SU-DHL-6 (cell line): Measurements from ENCODE around the gene GMNC.

Experiments used
- H2AFZ ChIP-seq: fragments of 200-600 bp; sonication (generic); 2 replicates; pipeline ENCODE4 v1.6.1; 2014; ENCODE audit warnings: low read depth, mild to moderate bottlenecking, moderate library complexity, mixed read lengths, antibody characterized with exemption, low read length; ENCODE audit not compliant: severe bottlenecking
- H3F3A ChIP-seq: fragments of 200-600 bp; shearing (Covaris generic); 2 replicates; pipeline ENCODE4 v1.6.0; 2016; ENCODE audit warnings: antibody characterized with exemption, mild to moderate bottlenecking; ENCODE audit not compliant: insufficient read depth
- H3K27ac ChIP-seq: fragments of 200-600 bp; sonication (generic); 2 replicates; pipeline ENCODE4 v1.5.1; 2016; ENCODE audit warnings: low read depth, mild to moderate bottlenecking, low read length, moderate library complexity, mixed read lengths
- H3K27me3 ChIP-seq: fragments of 200-600 bp; sonication (generic), shearing (Covaris generic); 2 replicates; pipeline ENCODE4 v1.6.0; 2014; ENCODE audit warnings: mild to moderate bottlenecking, low read length
- H3K36me3 ChIP-seq: fragments of 200-600 bp; sonication (generic); 2 replicates; pipeline ENCODE4 v1.6.1; 2014; ENCODE audit warnings: mild to moderate bottlenecking, low read length, mixed read lengths
- H3K4me2 ChIP-seq: fragments of 300-600, 200-600 bp; shearing (Covaris generic), sonication (generic); 2 replicates; pipeline ENCODE4 v1.6.0; 2014; ENCODE audit warnings: low read length, low read depth, mild to moderate bottlenecking; ENCODE audit not compliant: poor library complexity, severe bottlenecking
- H3K4me3 ChIP-seq: fragments of 200-600 bp; sonication (generic); 2 replicates; pipeline ENCODE4 v1.5.1; 2014; ENCODE audit warnings: antibody characterized with exemption, low read length, mild to moderate bottlenecking, mixed read lengths; ENCODE audit not compliant: insufficient read depth, poor library complexity, severe bottlenecking
- H3K79me2 ChIP-seq: fragments of 200-600 bp; sonication (generic); 2 replicates; pipeline ENCODE4 v1.6.1; 2014; ENCODE audit warnings: mild to moderate bottlenecking, low read length, moderate library complexity; ENCODE audit not compliant: insufficient read depth
- H3K9ac ChIP-seq: fragments of 200-600 bp; sonication (generic); 2 replicates; pipeline ENCODE4 v1.7.0; 2014; ENCODE audit warnings: mild to moderate bottlenecking, low read length
- H3K9me2 ChIP-seq: fragments of 200-600 bp; sonication (generic); replicated peaks from 2 replicates; pipeline ENCODE4 v1.6.1; 2014; ENCODE audit warnings: low read length; ENCODE audit not compliant: insufficient read depth
- H3K9me3 ChIP-seq: fragments of 200-600 bp; sonication (generic); 2 replicates; pipeline ENCODE4 v1.6.1; 2014; ENCODE audit warnings: low read length, mixed read lengths; ENCODE audit not compliant: insufficient read depth
- H4K20me1 ChIP-seq: fragments of 200-600 bp; sonication (generic); 2 replicates; pipeline ENCODE4 v1.6.1; 2014; ENCODE audit warnings: low read depth, mild to moderate bottlenecking, antibody characterized with exemption, low read length, moderate library complexity, mixed read lengths
- EZH2phosphoT487 ChIP-seq: fragments of 200-600 bp; sonication (generic), shearing (Covaris generic); conservative IDR thresholded peaks from 2 replicates; pipeline ENCODE4 v1.6.1; 2018; ENCODE audit warnings: mild to moderate bottlenecking, antibody characterized with exemption, low read length, moderate library complexity, mixed read lengths
- TF ChIP-seq, protein P1 (sequence below): fragments of 200-600 bp; sonication (generic); IDR thresholded peaks from one replicate; pipeline ENCODE4 v1.5.1; 2017; ENCODE audit warnings: antibody characterized with exemption, mild to moderate bottlenecking, low read length, moderate library complexity; ENCODE audit not compliant: insufficient read depth, poor library complexity, severe bottlenecking

GMNC gene

DNA sequence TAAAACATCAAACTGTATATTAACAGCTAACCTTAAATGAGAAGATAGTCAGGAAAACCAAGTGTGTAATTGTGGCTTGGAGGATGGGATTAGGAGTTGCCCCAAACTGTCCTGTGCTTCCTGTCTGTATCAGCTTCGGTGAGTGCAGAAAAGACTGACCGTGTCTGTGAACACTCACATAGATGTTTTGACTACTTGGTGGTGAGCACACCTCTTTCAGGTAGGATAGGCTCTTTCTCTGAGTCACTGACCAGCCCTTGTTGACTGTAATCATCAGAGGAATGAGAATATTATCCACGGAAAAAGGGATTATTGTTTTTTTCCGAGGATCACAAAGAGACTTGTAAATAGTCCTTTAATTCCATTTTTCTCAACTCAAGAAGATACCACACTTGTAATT, 51.5 kb downstream of the GMNC start:
- H3K36me3 ChIP-seq = no peaks in the 10 kb centered on the region
- TF ChIP-seq EZH2phosphoT487 = no peak
- TF ChIP-seq, protein P1, sequence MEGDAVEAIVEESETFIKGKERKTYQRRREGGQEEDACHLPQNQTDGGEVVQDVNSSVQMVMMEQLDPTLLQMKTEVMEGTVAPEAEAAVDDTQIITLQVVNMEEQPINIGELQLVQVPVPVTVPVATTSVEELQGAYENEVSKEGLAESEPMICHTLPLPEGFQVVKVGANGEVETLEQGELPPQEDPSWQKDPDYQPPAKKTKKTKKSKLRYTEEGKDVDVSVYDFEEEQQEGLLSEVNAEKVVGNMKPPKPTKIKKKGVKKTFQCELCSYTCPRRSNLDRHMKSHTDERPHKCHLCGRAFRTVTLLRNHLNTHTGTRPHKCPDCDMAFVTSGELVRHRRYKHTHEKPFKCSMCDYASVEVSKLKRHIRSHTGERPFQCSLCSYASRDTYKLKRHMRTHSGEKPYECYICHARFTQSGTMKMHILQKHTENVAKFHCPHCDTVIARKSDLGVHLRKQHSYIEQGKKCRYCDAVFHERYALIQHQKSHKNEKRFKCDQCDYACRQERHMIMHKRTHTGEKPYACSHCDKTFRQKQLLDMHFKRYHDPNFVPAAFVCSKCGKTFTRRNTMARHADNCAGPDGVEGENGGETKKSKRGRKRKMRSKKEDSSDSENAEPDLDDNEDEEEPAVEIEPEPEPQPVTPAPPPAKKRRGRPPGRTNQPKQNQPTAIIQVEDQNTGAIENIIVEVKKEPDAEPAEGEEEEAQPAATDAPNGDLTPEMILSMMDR = no peak
- H3K9ac ChIP-seq = no peak overlapping the region
- H3K79me2 ChIP-seq = no peaks in the 10 kb centered on the region
- H3K9me3 ChIP-seq = no peaks in the 10 kb centered on the region
- H2AFZ ChIP-seq = no peak overlapping the region
- no peaks in the 10 kb centered on the region for H4K20me1 ChIP-seq
- no peak overlapping the region for H3K4me2 ChIP-seq
- no peaks in the 10 kb centered on the region for H3F3A ChIP-seq
- H3K4me3 ChIP-seq = no peak overlapping the region
- no peaks in the 10 kb centered on the region for H3K9me2 ChIP-seq
- no peak overlapping the region for H3K27ac ChIP-seq
- no peaks in the 10 kb centered on the region for H3K27me3 ChIP-seq

- no peak overlapping the region for H3K9ac ChIP-seq
- H3K9me3 ChIP-seq = no peaks in the 10 kb centered on the region
- no peaks in the 10 kb centered on the region for H3K9me2 ChIP-seq
- H3K27me3 ChIP-seq = no peaks in the 10 kb centered on the region
- no peak overlapping the region for H3K4me2 ChIP-seq
- H3F3A ChIP-seq = no peaks in the 10 kb centered on the region
- H3K4me3 ChIP-seq = no peak overlapping the region
- no peak overlapping the region for H2AFZ ChIP-seq
- no peaks in the 10 kb centered on the region for H4K20me1 ChIP-seq
- no peak overlapping the region for H3K27ac ChIP-seq
- no peaks in the 10 kb centered on the region for H3K36me3 ChIP-seq
- no peaks in the 10 kb centered on the region for H3K79me2 ChIP-seq
- TF ChIP-seq, protein P1 = no peak
- no peak for TF ChIP-seq EZH2phosphoT487
Measured at GRCh38 chr3:190809351-190809750, 53.1 kb downstream of the GMNC start.

DNA sequence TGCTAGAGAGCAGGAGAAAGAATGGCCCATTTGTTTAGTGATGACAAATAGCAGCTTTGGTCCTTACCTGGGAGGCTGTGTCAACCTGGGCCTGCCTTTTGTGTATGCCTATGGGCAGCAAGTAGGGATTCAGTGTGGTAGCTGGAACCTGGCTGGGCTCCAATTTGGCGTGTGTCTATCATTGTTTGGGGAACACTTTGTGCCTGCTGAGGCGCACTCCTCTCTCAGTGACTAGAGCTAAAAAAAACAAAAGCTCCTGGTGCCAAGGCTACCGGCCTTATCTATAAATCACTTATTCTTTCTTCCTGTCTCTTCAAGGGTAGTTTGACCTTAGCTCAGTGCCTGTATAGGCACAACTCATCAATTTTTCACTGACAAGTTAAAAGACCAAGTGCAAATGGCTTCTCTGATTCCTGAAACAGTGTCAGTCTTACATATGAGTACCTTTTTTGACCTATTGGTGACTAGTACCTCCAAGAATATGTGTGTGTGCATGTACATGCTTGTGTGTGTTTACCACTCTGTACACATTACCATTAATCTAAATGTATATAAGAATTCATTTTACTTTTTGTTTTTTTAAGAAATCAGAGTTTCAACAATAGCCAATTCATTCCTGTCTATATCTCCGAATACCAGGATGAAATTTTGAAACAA, 54.6 kb downstream of the GMNC start:
- no peak overlapping the region for H3K27ac ChIP-seq
- no peak overlapping the region for H3K4me2 ChIP-seq
- H3K36me3 ChIP-seq = no peaks in the 10 kb centered on the region
- no peaks in the 10 kb centered on the region for H3K9me3 ChIP-seq
- TF ChIP-seq, protein P1 = no peak
- no peak for TF ChIP-seq EZH2phosphoT487
- H3K79me2 ChIP-seq = no peaks in the 10 kb centered on the region
- no peaks in the 10 kb centered on the region for H4K20me1 ChIP-seq
- no peak overlapping the region for H2AFZ ChIP-seq
- H3F3A ChIP-seq = no peaks in the 10 kb centered on the region
- no peak overlapping the region for H3K9ac ChIP-seq
- no peaks in the 10 kb centered on the region for H3K27me3 ChIP-seq
- H3K4me3 ChIP-seq = no peak overlapping the region
- H3K9me2 ChIP-seq = no peaks in the 10 kb centered on the region
